ENCODE measurements around the gene SNX11.

SNX11 gene

DNA sequence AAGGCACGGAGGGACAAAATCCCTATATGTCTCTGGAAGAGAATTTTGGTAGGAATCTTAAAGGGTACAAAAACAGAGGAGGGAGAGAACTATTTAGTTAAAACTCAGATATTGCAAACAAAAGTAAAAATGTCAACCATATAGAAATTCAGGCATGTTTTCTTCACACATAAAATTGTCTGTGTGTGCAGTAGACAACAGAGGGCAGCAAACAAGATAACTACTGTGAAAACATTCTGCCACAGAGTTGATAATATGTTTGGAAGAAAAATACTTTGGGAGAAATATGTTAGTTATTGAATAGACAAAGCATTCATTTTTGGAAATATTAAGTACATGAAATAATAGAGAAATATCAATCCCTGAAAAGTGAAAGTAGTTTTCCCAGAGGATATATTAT, 56.2 kb downstream of the SNX11 start:
- DNase-seq: no peak

DNA sequence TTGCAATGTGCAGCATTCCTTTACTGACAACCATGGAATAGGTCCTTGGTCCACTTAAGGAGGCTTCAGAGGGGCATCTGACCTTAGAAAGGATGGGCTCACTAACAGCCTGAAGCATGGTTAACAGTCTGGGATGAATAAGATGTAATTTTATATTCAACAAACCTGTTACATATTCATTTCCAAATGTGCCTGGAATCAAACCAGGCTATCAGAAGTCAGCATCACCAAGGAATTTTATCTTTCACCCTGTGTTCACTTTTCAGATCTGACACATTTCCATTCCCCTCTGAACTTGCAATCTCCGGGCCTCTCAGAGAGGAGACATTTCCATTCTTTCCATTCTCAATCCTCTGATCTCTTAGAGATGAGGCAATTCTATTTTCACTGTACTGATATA, 62.4 kb downstream of the SNX11 start:
- DNase-seq: no peak

Data from CD4-positive, alpha-beta T cell treated with Interleukin-4 for 4 hours (primary cell).